Lower leg skin (tissue), 4 donors: ENCODE results near the gene KPNA6. TPM values are rescaled to one million over a fixed set of nuclear protein-coding genes. Genes with fewer than 3 reads are reported as not detected.
"Not testable (repeated sequence)": the region's sequence is repeated elsewhere in the genome, so short reads cannot be mapped to it uniquely, and the experiment has no call there.

Source experiments
- DNase-seq, 2 donors: peaks; one replicate each; pipeline ENCODE4 v3.0.0-alpha.2; 2019; ENCODE audit warnings: low spot score in 2 of 2
- H3K4me3 ChIP-seq: fragments of 200-600 bp; sonication (generic); 2 replicates; pipeline ENCODE4 v1.5.1; 2017; ENCODE audit warnings: mild to moderate bottlenecking, low read depth; ENCODE audit not compliant: poor library complexity, severe bottlenecking
- CTCF ChIP-seq, 3 donors: fragments of 450-650 bp; IDR thresholded peaks; one replicate each; pipeline ENCODE4 v1.5.1; 2016; ENCODE audit warnings: antibody characterized with exemption in 3 of 3, mild to moderate bottlenecking in 3 of 3, moderate library complexity in 2 of 3
- POLR2A ChIP-seq, 2 donors: fragments of 450-650 bp; IDR thresholded peaks; one replicate each; pipeline ENCODE4 v1.6.1; 2016 to 2017; ENCODE audit warnings: antibody characterized with exemption in 2 of 2, mild to moderate bottlenecking in 1 of 2, moderate library complexity in 1 of 2
- WGBS, 2 donors: methylation state at CpG; one replicate each; pipeline ENCODE4 v1.1.5; 2018; 5-methylcytosine and 5-hydroxymethylcytosine counted together
- intact Hi-C: fragments of 100-400 bp; cut with DNase I; formaldehyde crosslinking; loops from one replicate; pipeline ENCODE4 v1.15.0; 2023; ENCODE audit warnings: low total_unique reads
- total RNA-seq, 4 donors: library from RNA; depleted of rRNA; stranded (reverse); fragments of >200 nt; gene quantifications; one replicate each; pipeline ENCODE4 v1.1.0, GENCODE V29; 2016

The KPNA6 gene
- total RNA-seq, 4 donors from 2014 or later: 44.2 to 48.5 (median 44.3) TPM

GRCh38 chr1:32126770-32127169, 18.9 kb downstream of the KPNA6 start:
- TF ChIP-seq POLR2A (IDR thresholded peaks at IDR 0.05): no peak
- no peak for TF ChIP-seq CTCF (IDR thresholded peaks at IDR 0.05)
- H3K4me3 ChIP-seq: no peak overlapping the region
- no peak for DNase-seq
- intact Hi-C loops: no loop called here
- 96 to 98% methylated on average over 3 of the region's 3 CpGs for WGBS, 2 donors

- TF ChIP-seq CTCF (IDR thresholded peaks at IDR 0.05): no peak
- 66 to 71% methylated on average over 4 of the region's 4 CpGs for WGBS, 2 donors
- no peak overlapping the region for H3K4me3 ChIP-seq
- intact Hi-C loops: no loop called here
- no peak for DNase-seq
Observed at GRCh38 chr1:32127409-32128198, 19.7 kb downstream of the KPNA6 start.

GRCh38 chr1:32128479-32128878, 20.6 kb downstream of the KPNA6 start:
- TF ChIP-seq CTCF (IDR thresholded peaks at IDR 0.05): no peak
- no peak for TF ChIP-seq POLR2A (IDR thresholded peaks at IDR 0.05)
- no peak for DNase-seq
- intact Hi-C loops: no loop called here
- H3K4me3 ChIP-seq: no peak overlapping the region
- 38 to 55% methylated on average over 1 of the region's 1 CpG for WGBS, 2 donors

GRCh38 chr1:32128964-32129363, 21.1 kb downstream of the KPNA6 start:
- WGBS, 2 donors: 88 to 94% methylated on average over 1 of the region's 1 CpG
- no peak for DNase-seq
- TF ChIP-seq POLR2A (IDR thresholded peaks at IDR 0.05) (no peak), CTCF (IDR thresholded peaks at IDR 0.05) (no peak)
- intact Hi-C loops: no loop called here
- H3K4me3 ChIP-seq: no peak overlapping the region

GRCh38 chr1:32133950-32134280, 26.1 kb downstream of the KPNA6 start:
- 83 to 88% methylated on average over 9 of the region's 9 CpGs for WGBS, 2 donors
- DNase-seq, intact Hi-C loops, H3K4me3 ChIP-seq: not testable (repeated sequence)

GRCh38 chr1:32137111-32137510, 29.3 kb downstream of the KPNA6 start:
- TF ChIP-seq CTCF (IDR thresholded peaks at IDR 0.05): no peak
- no peak for TF ChIP-seq POLR2A (IDR thresholded peaks at IDR 0.05)
- 96% methylated on average over 5 of the region's 5 CpGs for WGBS, 2 donors
- H3K4me3 ChIP-seq: no peak overlapping the region
- intact Hi-C loops: no loop called here
- DNase-seq: no peak
